ENCODE results near the gene KIF13A. TPM values are rescaled to one million over a fixed set of nuclear protein-coding genes. Genes with fewer than 3 reads are reported as not detected.
"Not testable (repeated sequence)": the region's sequence is repeated elsewhere in the genome, so short reads cannot be mapped to it uniquely, and the experiment has no call there.

The KIF13A gene
- total RNA-seq, 1 donor from 2014 or later: 51.3 TPM

DNA sequence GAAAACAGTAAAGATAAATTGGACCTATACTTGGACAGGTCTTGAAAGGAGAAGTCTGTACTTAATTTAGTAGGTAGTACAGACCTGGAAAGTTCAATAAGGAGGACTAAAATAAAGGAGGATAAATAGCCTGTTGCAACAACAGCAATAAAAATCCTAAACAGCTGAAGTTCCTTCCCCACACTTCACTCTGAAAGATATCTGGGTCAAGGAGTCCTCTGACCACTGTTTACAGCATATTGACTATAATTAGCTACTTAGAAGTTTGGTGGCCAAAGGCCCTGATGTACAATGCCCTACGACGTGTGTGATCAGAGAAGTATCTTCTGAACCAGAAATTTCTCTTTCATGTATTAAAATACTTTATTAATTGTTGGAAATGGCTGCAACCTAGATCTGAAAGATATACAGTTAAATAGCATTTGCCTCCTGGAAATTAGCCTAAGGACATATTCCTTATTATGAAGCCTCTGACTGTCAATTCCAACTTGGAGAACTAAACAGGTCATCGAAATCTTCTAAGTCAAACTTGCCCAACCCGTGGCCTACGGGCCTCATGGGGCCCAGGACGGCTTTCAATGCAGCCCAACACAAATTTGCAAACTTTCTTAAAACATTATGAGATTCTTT is 82.8 kb downstream of the KIF13A start:
- no peak for DNase-seq (ENCODE audit: low spot score)

DNA sequence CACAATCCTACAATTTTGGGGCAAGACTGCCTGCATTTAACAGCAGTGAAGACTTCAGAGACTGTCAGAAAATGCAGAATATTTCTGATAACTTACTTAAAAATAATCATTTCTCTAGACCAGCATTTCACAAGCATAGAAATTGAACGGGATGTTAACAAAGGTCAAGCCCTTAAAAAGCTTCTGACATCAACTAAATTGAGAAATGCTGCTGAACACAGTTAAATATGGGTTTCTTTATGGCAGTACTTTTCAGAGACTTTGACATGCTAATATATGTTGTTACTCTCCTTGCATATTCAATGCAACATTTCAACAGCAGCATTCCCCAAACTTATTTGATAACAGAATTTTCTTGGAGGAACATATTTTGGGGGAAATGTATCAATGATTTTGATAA is 84.5 kb downstream of the KIF13A start:
- DNase-seq (ENCODE audit: low spot score): peak; percentile 6

DNA sequence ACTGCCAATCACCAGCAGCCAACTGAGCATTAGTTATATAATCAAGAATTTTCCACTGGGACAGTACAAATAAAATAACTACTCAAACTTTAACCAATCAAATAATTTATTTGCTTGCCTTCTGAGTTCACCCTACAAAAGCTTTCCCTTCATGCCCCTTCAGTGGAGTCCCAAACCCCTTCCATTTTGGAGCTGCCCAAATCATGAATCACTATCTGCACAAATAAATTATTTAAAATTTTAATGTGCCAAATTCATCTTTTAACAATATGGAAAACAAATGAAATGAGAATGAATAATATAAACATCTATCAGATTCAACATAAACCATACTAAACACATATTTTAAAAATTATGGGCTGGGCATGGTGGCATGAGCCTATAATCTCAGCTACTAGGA is 85.9 kb downstream of the KIF13A start:
- no peak for DNase-seq (ENCODE audit: low spot score)

DNA sequence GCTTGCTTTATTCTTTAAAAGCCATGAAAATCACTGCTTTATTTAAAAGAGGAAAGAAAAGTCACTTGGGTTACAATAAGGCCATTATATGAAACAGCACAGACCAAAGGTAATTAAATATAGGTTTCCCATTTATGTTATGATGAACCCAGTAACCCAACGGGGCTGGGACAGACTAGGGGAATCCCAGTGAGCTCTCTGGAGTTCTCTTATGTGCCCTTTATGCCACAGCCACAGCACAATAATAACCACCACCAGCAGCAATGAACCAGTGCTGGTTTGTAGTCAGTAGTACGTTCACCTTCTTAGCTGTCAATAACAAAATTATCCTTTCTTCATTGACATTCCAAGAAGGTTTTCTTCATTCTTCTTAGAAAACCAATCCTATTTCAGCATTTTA is 87.4 kb downstream of the KIF13A start:
- no peak for DNase-seq (ENCODE audit: low spot score)

DNA sequence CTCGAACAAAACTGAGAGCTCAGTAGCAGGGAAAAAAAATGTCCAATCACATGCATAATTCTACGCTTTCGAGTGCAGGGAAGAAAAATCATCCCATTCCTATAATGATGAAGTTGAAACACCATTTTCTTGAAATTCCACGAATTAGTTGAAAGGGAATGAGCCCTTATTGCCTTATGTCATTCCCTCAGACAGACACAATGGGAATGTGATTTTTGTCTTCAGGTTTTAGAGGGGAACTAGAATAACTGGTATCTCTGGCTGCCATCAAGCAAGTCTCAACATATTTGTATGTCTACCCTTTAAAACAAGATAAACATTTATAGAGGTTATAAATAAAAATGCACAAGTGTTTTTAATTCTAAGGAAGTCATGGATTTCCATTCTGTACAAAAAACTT is 87.9 kb downstream of the KIF13A start:
- peak; percentile 27 for DNase-seq (ENCODE audit: low spot score)

DNA sequence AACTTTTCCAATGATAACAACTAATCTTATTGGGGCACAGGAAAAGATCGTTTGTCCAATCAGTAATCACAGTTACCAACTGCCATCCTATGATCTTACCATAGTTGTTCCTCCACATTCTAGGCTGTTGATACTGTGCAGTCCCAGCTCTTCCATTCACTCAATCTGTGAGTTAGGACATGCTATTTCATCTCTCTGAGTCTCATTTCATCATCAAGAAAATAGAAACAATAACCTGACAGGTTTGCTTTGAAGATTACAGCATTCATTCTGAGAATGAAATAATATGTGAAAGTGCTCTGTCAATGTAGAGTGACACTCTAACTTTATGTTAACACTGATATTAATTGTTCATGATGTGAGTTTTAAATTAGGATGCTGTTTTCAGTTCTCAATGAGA is 89.8 kb downstream of the KIF13A start:
- DNase-seq (ENCODE audit: low spot score): no peak

DNA sequence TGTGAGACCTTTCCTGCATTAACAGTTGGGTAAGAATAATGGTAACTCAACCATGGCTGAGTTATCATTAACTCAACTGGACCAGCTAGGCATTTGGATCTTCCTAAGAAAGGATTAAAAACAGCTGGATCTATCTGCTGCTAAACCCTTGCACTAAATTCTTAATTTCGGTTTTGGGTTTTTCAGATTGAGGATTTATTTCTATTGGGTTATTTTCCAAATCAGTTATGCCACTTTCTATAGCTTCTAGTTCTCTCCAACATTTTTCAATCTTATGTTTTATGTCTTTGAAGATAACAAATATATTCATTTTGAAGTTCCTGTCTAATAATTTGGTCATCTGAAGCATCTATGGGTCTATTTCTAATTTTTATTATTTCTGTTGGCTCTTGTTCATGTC is 92.5 kb downstream of the KIF13A start:
- no peak for DNase-seq (ENCODE audit: low spot score)

DNA sequence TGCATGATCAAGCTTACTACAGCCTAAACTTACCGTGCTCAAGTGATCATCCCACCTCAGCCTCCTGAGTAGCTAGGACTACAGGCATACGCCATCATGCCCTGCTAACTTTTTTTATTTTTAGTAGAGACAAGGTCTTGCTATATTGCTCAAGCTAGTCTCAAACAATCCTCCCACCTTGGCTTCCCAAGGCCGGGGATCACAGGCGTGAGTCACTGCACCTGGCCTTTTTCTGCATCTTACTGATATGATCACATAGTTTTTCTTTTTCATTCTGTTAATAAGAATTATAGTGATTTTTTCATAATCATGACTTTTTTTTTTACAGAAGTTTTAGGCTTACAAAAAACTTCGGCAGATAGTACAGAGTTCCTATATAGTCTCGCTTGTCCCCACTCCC is 93.2 kb downstream of the KIF13A start:
- no peak for DNase-seq (ENCODE audit: low spot score)

DNA sequence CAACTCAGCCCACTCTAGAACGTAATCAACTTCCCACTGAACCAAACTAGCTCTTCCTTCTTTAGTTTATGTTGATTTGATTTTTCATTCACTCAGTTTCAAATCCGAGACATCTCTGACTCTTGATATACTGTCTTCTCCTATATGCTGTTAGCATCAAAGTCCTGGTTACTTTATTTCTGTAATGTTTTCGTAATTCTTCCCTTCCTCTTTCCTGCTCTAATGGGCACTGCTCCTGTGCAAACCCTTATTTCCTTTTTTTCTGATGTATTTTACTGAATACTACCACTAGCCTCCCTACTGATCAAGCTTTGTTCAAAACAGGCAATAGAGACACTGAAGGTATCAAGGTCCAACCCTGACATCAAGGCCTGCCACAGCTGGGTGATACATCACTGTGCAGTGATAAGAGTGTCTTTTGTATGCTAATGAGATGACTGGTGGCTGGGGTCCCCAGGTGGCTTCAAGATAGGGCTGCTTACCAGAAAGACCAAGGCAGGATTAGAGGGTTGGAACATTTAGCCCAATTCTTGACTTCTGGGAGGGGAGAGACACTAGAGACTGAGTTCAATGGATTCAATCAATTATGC is 95.2 kb downstream of the KIF13A start:
- DNase-seq (ENCODE audit: low spot score): no peak

DNA sequence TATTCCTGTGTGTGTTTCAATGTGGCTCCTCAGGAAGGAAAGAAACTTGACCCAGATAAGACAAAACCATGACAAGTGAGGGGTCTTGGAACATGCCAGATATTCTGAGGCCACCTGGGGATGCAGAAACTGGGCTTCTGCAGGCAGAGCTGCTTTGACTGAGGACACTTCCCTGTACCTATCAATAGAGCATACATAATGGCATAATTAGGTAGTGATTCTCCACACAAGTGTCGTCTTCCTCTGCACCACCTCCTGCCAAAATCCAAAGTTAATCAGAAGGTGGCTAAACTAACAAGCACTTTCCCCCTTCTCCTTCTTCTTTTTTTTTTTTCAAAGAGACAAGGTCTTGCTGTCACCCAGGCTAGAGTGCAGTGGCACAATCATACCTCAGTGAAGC is 97.1 kb downstream of the KIF13A start:
- DNase-seq (ENCODE audit: low spot score): no peak

DNA sequence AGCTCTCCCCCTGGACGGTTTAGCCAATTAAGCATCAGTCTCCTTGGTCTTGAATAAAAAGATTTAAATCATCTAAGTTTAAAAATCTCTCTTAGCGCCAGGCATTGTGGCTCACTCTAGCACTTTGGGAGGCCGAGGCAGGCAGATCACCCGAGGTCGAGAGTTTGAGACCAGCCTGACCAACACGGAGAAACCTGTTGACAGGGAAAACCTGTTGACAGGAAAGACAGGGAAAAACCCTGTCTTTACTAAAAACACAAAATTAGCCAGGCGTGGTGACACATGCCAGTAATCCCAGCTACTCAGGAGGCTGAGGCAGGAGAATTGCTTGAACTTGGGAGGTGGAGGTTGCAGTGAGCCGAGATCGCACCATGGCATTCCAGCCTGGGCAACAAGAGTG is 97.7 kb downstream of the KIF13A start:
- DNase-seq (ENCODE audit: low spot score): not testable (repeated sequence)

DNA sequence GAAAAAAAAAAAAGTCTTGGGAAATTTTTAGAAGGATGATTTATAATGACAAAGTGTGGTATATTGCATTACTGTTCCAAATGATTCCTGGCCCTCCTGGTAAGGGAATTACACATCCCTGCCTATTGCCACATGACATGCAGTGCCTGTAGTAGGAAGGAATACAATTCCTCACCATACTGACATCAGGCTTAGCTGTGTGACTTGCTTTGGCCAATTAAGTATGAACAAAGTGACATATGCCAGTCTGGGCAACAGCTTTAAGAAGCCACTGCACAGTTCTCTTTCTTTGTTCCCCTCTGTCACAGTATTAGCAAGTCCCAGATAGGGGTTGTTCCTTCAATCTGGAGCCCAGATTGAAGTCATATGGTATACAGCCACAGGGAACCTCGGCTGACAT is 100.5 kb downstream of the KIF13A start:
- no peak for DNase-seq (ENCODE audit: low spot score)

DNA sequence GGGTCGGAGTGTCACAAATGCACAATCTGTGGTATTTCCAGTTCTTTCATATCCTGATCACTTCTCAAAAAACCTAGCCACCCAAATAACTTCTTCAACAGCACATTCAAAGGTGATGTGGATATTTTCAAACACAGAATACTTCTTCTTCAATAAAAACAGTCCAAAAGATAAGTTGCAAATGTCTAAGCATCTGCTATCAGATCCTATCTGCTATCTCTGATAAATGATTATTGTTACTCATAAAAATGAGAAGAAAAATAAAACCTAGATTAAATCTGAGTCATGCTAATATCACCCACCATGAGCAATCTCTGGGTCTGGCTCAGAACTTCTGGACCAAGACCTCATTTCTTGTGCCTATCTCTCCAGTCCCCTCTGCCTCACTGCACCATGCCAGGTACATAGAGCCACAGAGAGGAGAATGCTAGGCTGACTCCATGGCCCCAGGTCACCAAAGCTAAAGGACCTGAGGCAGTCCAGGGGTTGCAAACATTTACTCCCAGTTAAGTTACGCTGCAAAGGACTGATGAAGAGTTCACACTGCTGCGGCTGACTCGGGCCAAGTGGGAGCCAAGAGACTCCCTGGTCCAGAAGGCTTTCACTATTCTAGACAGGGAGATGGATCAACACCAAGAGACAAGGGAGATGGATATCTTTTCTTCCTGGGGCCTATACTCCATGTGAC is 101.4 kb downstream of the KIF13A start:
- DNase-seq (ENCODE audit: low spot score): no peak

DNA sequence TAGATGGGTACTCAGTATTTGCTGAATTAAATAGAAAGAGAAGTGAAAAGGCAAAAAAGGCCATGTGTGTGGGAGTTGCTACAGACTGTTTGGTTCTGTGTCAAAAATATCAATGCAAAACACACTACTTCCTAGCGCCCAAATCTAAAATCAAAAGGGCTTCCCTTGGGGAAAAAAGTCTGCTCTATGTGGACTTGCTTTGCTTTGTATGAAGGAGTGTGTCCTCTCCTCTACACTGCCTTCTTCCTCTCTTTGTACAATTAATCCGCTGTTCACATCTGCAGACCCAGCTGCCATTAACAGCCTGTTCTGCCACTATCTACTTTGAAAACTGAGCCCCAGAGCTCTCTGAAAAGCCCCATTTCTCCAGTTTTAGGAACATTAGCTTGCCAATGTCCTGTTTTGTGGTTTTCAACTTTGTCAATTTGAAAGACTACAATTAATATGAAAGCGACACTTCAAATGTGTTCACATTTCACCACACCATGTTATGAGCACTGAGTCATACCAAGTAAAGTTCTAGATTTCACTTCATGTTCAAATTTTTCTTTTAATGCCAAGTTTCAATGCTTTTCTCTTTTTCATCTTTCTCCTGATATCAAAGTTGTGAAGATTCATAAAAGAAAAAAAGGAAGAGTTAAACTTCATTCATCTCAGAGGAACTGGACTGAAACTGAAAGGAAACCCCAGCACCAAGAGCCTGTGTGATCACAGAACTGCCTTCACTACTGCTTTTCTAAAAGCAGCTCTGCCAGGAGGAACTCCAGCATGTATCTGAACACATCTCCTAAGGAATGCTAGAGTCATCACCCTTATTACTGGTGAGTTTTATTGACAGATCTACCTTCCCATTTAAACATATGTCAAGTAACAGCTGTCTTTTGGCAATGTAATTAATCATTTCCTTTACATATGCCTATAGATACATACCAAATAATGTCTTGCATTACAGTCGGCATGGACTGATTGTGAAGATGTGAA is 102.6 kb downstream of the KIF13A start:
- DNase-seq (ENCODE audit: low spot score): no peak

DNA sequence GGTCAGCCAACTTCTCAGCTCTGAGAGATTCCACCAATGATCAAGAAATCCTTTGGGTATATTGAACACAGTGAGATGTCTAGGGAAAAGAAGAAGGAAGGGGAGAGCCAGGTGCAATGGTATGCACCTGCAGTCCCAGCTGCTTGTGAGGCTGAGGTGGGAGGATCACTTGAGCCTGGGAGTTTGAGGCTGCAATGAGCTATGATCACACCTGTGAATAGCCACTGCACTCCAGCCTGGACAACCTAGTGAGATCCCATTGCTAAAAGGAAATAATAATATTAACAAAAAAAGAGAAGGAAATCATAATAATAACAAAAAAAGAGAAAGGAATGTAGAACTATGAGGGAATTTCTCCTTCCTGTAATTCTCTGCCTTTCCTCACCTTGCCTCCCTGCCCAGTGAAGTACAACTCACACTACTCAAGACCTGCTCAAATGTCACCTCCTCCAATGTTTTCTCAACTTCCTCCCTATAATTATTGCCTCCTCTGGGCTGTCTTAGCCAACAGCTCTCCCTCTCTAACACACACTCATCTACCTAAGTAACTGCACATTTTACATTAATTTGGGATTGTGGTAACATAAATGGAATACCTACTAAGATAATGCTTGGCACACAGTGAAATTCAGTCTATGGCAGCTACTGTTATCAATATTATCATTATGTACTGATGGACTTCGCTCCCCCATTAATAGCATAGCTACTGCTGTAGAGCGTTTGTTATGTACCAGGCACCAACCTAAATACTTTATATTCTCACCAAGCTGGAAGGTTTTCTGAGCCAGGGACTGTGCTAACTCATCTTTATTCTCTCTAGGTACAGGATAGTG is 103.6 kb downstream of the KIF13A start:
- no peak for DNase-seq (ENCODE audit: low spot score)

DNA sequence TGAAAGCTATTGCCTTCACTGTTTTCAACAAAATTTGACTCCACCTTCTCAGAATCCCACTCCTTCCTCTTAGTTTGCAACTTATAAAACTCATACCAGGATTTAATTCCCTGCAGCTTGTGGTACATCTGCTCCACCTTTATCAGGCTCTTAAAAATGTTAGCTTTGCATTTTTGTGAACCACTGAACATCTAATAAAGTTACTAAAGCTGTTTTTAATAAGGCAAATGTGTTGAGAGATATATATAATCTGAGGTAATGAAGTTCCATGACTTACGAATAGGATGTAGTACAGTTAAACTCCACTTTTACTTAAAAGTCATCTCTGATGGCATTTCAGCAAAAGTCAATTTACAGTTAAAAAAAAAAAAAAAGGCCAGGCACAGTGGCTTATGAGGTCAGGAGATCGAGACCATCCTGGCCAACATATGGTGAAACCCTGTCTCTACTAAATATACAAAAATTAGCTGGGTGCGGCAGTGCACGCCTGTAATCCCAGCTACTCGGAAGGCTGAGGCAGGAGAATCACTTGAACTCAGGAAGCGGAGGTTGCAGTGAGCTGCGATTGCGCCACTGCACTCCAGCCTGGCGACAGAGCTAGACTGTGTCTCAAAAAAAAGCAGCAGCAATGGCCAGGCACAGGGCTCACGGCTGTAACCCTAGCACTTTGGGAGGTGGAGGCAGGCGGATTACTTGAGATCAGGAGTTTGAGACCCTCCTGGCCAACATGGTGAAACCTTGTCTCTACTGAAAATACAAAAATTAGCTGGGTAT is 106.2 kb downstream of the KIF13A start:
- DNase-seq (ENCODE audit: low spot score): peak; percentile 39

DNA sequence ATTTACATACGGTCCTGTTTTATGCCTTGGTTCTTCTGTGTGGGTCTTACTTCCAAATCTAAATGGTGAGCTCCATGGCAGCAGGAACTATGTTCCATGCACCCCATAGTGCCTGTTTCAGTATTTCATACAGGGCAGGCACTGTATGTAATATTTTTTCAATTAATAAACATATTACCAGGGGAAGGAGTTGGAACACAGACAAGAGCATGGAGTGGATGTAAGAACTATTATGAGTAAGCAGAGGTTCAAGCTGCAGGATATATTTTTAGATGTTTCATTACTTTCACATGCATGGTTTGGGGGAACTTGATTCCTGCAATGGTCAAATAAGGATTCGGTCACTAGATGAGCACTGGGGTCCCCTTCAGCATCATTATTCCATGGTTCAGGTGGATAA is 108.3 kb downstream of the KIF13A start:
- DNase-seq (ENCODE audit: low spot score): peak; percentile 24

DNA sequence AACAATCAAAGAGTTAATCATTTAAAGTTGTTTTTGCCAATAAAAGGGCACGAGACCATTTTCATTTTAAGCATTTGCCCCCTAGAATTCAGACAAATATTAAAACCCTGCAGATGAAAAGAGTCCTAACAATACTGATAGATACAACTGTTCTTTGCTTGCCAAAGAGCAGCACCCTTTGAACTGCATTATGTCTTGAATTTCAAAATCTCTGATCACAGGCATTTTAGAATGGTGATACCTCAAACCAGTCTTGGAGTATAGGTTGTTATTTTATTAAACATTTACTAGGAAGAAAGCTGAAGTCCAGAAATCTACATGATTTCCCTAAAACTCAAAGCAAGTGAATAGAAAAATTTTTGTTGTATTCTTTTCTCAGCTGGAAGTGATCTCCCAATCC is 108.7 kb downstream of the KIF13A start:
- no peak for DNase-seq (ENCODE audit: low spot score)

DNA sequence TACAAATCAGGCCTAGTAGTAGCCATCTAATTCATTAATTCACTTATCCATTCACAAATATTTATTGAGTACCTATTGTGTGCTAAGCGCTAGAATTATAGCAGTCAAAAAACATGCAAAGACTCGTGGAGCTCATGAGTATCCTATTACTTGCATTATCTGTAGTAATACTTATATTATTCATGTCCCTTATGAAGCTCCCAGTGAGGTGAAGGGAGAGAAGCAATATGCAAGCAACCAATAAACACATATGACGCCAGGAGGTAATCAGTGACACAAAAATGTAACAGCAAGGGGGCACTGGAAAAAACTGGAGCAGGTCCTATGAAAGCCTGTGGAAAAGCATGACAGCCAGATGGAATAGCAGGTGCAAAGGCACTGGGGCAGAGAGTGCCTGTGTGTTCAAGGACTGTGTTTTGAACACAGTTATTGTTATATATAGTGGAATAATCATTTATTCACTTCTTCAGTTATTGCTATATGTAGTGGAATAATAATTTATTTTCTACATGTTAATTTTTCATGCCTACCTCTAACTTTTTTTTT is 109.5 kb downstream of the KIF13A start:
- no peak for DNase-seq (ENCODE audit: low spot score)

Measured in umbilical cord (tissue), 2 donors.